K562 (cell line): ENCODE results near the gene FOXS1. TPM values are rescaled to one million over a fixed set of nuclear protein-coding genes. Genes with fewer than 3 reads are reported as not detected.

Experiments used
- BRF2 ChIP-seq: IDR thresholded peaks from 3 replicates; pipeline ENCODE4 v1.6.1; 2011; ENCODE audit warnings: borderline replicate concordance, mild to moderate bottlenecking; ENCODE audit not compliant: insufficient read length, insufficient read depth
- CAMTA2 ChIP-seq: fragments of 250-450 bp; sonication (Bioruptor Pico); conservative IDR thresholded peaks from 2 replicates; pipeline ENCODE4 v1.5.1; 2022
- CCNT2 ChIP-seq: IDR thresholded peaks from 2 replicates; pipeline ENCODE4 v1.6.1; 2011; ENCODE audit warnings: borderline replicate concordance, low read depth, mild to moderate bottlenecking, moderate library complexity, mixed read lengths, low read length; ENCODE audit not compliant: insufficient read length; ENCODE audit errors: extremely low read depth
- CHCHD3 ChIP-seq: fragments of 250-450 bp; sonication (Bioruptor Pico); IDR thresholded peaks from 2 replicates; pipeline ENCODE4 v2.1.2; 2022; ENCODE audit warnings: mild to moderate bottlenecking
- CLOCK ChIP-seq: fragments of 250-450 bp; sonication (Bioruptor Pico); IDR thresholded peaks from 2 replicates; pipeline ENCODE4 v1.4.0; 2020; ENCODE audit warnings: mild to moderate bottlenecking, moderate library complexity, borderline replicate concordance
- CTCF ChIP-seq, 3 experiments: IDR thresholded peaks in 2 of 3; conservative IDR thresholded peaks in 1 of 3; 2 replicates each; pipeline ENCODE4 v1.5.1; 2011 to 2012; ENCODE audit warnings: low read length in 3 of 3, mild to moderate bottlenecking in 3 of 3, control low read depth in 2 of 3, improper control_type of control experiment in 1 of 3, inconsistent platforms in 1 of 3, low read depth in 1 of 3, mixed read lengths in 1 of 3, moderate library complexity in 1 of 3; ENCODE audit not compliant: insufficient read depth in 2 of 3
- DIDO1 ChIP-seq: fragments of 450-650 bp; IDR thresholded peaks from 2 replicates; pipeline ENCODE4 v1.6.1; 2016; ENCODE audit warnings: low read depth, missing biosample characterization, missing genetic modification characterization
- ELF4 ChIP-seq: fragments of 450-650 bp; formaldehyde crosslinking; IDR thresholded peaks from 2 replicates; pipeline ENCODE4 v1.4.0; 2022; ENCODE audit warnings: missing genetic modification characterization
- ELK1 ChIP-seq: sonication (generic); formaldehyde crosslinking; IDR thresholded peaks from 2 replicates; pipeline ENCODE4 v1.8.1; 2022; ENCODE audit warnings: missing genetic modification reagents
- ESRRA ChIP-seq: fragments of 450-650 bp; IDR thresholded peaks from 2 replicates; pipeline ENCODE4 v1.6.1; 2014; ENCODE audit warnings: low read depth, mild to moderate bottlenecking, moderate library complexity, borderline replicate concordance
- GTF2F1 ChIP-seq: IDR thresholded peaks from 2 replicates; pipeline ENCODE4 v1.6.1; 2011; ENCODE audit warnings: low read depth, low read length, improper control_type of control experiment
- HSF4 ChIP-seq: fragments of 250-450 bp; sonication (Bioruptor Pico); IDR thresholded peaks from 2 replicates; pipeline ENCODE4 v2.1.2; 2022; ENCODE audit warnings: mild to moderate bottlenecking, moderate library complexity, borderline replicate concordance
- KDM2B ChIP-seq: fragments of 250-450 bp; sonication (Bioruptor Pico); IDR thresholded peaks from 2 replicates; pipeline ENCODE4 v1.8.0; 2021; ENCODE audit warnings: mild to moderate bottlenecking, moderate library complexity
- LARP7 ChIP-seq: fragments of 450-650 bp; IDR thresholded peaks from 2 replicates; pipeline ENCODE4 v1.6.1; 2016
- RBM25 ChIP-seq: fragments of 200-400 bp; formaldehyde crosslinking; IDR thresholded peaks from 2 replicates; pipeline ENCODE4 v1.6.1; 2018; ENCODE audit warnings: low read length, low read depth, moderate library complexity; ENCODE audit not compliant: severe bottlenecking
- SUPT5H ChIP-seq: fragments of 450-650 bp; IDR thresholded peaks from 2 replicates; pipeline ENCODE4 v1.6.1; 2016
- TCF3 ChIP-seq: sonication (generic); formaldehyde crosslinking; IDR thresholded peaks from 2 replicates; pipeline ENCODE4 v1.4.0; 2020; ENCODE audit warnings: mild to moderate bottlenecking, missing genetic modification reagents
- ZNF174 ChIP-seq: fragments of 250-450 bp; sonication (Bioruptor Pico); IDR thresholded peaks from 2 replicates; pipeline ENCODE4 v1.4.0; 2020; ENCODE audit warnings: mild to moderate bottlenecking
- ZNF639 ChIP-seq, 2 experiments: fragments of 200-800 bp in 1 of 2; sonication (Bioruptor generic) in 1 of 2; sonication (generic) in 1 of 2; formaldehyde crosslinking in 1 of 2; IDR thresholded peaks in 1 of 2; conservative IDR thresholded peaks in 1 of 2; 2 replicates each; pipeline versions ENCODE4 v1.5.0 to v1.6.1; 2016 to 2020; ENCODE audit warnings: missing compliant biosample characterization in 1 of 2, missing genetic modification characterization in 1 of 2, missing genetic modification reagents in 1 of 2
- polyA plus RNA-seq, 8 experiments: library from polyadenylated mRNA; depleted of rRNA in 4 of 8; stranded (reverse) in 5 of 8; unstranded in 3 of 8; fragments of >200 nt; fragmentation: Nextera tagmentation in 2 of 8; fragmentation: Illumina TruSeq in 1 of 8; extraction: Ambion mirVana in 2 of 8; extraction: Trizol in 1 of 8; gene quantifications; 2 replicates each; pipeline versions ENCODE4 v1.2.1 to v1.2.3, GENCODE V29; 2011 to 2014; ENCODE audit warnings: inconsistent platforms in 1 of 8, missing spikeins in 1 of 8
- total RNA-seq, 7 experiments: library from RNA; depleted of rRNA in 6 of 7; stranded (reverse); fragments of >200 nt in 6 of 7; fragmentation: Illumina TruSeq in 2 of 7; extraction: Trizol in 2 of 7; gene quantifications; 2 replicates each; pipeline versions ENCODE4 v1.2.1 to v1.2.3, GENCODE V29; 2011 to 2021; ENCODE audit warnings: low replicate concordance in 1 of 7

FOXS1 gene
- total and polyA plus RNA-seq, 9 of the 15 experiments (the other 6 are each of a cell fraction or from before 2014, with no cell fraction given) = not detected

GRCh38 chr20:31879143-31879987 is 34.0 kb upstream of the FOXS1 start (continued):
- TF ChIP-seq CTCF (IDR thresholded peaks at IDR 0.05 in 2 of 3, conservative IDR thresholded peaks at IDR 0.05 in 1 of 3; ENCODE audit: insufficient read depth in 2 of 3, low read depth in 1 of 3, low read length in 3 of 3) (no peak), TCF3 (CRISPR knock-in tag) (no peak), HSF4 (CRISPR knock-in tag) (no peak), BRF2 (no peak), ZNF639 (CRISPR knock-in tag; conservative IDR thresholded peaks at IDR 0.05 in 1 of 2, IDR thresholded peaks at IDR 0.05 in 1 of 2) (no peak), GTF2F1 (no peak), ZNF174 (CRISPR knock-in tag) (no peak), CCNT2 (no peak), CAMTA2 (no peak), LARP7 (no peak), SUPT5H (no peak), ELK1 (no peak), CLOCK (no peak), RBM25 (no peak), KDM2B (CRISPR knock-in tag) (no peak), ELF4 (CRISPR knock-in tag) (no peak), DIDO1 (tag) (no peak), CHCHD3 (CRISPR knock-in tag) (no peak), ESRRA (peak; percentile 33; the same call in 1 of the 2 replicates)
